HepG2 (cell line): ENCODE results near the gene EGFR. TPM values are rescaled to one million over a fixed set of nuclear protein-coding genes. Genes with fewer than 3 reads are reported as not detected.

Experiments
- ARNT ChIP-seq: fragments of 450-650 bp; IDR thresholded peaks from 2 replicates; pipeline ENCODE4 v1.6.1; 2017
- DMAP1 ChIP-seq: IDR thresholded peaks from 2 replicates; pipeline ENCODE4 v1.6.1; 2016
- FOXA1 ChIP-seq, 2 experiments: fragments of 450-650 bp in 1 of 2; sonication (generic) in 1 of 2; formaldehyde crosslinking in 1 of 2; IDR thresholded peaks; 2 replicates each; pipeline versions ENCODE4 v1.4.0 to v1.6.1; 2016 to 2020; ENCODE audit warnings: missing genetic modification reagents in 1 of 2
- FOXC1 ChIP-seq: sonication (generic); formaldehyde crosslinking; IDR thresholded peaks from 2 replicates; pipeline ENCODE4 v1.8.0; 2022; ENCODE audit warnings: mild to moderate bottlenecking, missing genetic modification reagents, borderline replicate concordance
- HOXA7 ChIP-seq: sonication (generic); formaldehyde crosslinking; IDR thresholded peaks from 2 replicates; pipeline ENCODE4 v1.8.1; 2022; ENCODE audit warnings: mild to moderate bottlenecking, missing genetic modification reagents, moderate library complexity
- KLF16 ChIP-seq, 2 experiments: sonication (generic) in 1 of 2; formaldehyde crosslinking in 1 of 2; IDR thresholded peaks; 2 replicates each; pipeline versions ENCODE4 v1.6.1 to v1.8.0; 2016 to 2023; ENCODE audit warnings: missing genetic modification reagents in 2 of 2, missing compliant biosample characterization in 1 of 2
- MXD1 ChIP-seq: sonication (generic); formaldehyde crosslinking; IDR thresholded peaks from 2 replicates; pipeline ENCODE4 v1.4.0; 2020; ENCODE audit warnings: mild to moderate bottlenecking, missing genetic modification reagents
- PRDM4 ChIP-seq: sonication (generic); formaldehyde crosslinking; IDR thresholded peaks from 2 replicates; pipeline ENCODE4 v1.9.0; 2021; ENCODE audit warnings: missing genetic modification reagents, borderline replicate concordance
- PTBP1 ChIP-seq: fragments of 200-400 bp; formaldehyde crosslinking; IDR thresholded peaks from 2 replicates; pipeline ENCODE4 v1.6.1; 2018; ENCODE audit warnings: low read length, low read depth; ENCODE audit not compliant: poor library complexity, severe bottlenecking
- RFXANK ChIP-seq: IDR thresholded peaks from 2 replicates; pipeline ENCODE4 v1.6.1; 2016
- STAG1 ChIP-seq: sonication (generic); formaldehyde crosslinking; IDR thresholded peaks from 2 replicates; pipeline ENCODE4 v1.4.0; 2020; ENCODE audit warnings: missing genetic modification reagents
- TBX2 ChIP-seq: sonication (generic); formaldehyde crosslinking; IDR thresholded peaks from 2 replicates; pipeline ENCODE4 v1.5.0; 2020; ENCODE audit warnings: missing genetic modification reagents, mild to moderate bottlenecking, borderline replicate concordance
- TFAP4 ChIP-seq: sonication (generic); IDR thresholded peaks from 2 replicates; pipeline ENCODE4 v1.6.1; 2016; ENCODE audit warnings: low read depth, borderline replicate concordance
- ZBTB1 ChIP-seq: sonication (generic); formaldehyde crosslinking; IDR thresholded peaks from 2 replicates; pipeline ENCODE4 v1.4.0; 2020; ENCODE audit warnings: missing genetic modification reagents, borderline replicate concordance
- ZNF274 ChIP-seq: sonication (generic); formaldehyde crosslinking; IDR thresholded peaks from 2 replicates; pipeline ENCODE4 v1.5.1; 2020; ENCODE audit warnings: mild to moderate bottlenecking, missing genetic modification reagents
- ZNF282 ChIP-seq: fragments of 450-650 bp; IDR thresholded peaks from 2 replicates; pipeline ENCODE4 v1.6.1; 2018; ENCODE audit not compliant: partially characterized antibody
- ZNF589 ChIP-seq: sonication (generic); formaldehyde crosslinking; conservative IDR thresholded peaks from 2 replicates; pipeline ENCODE4 v1.8.0; 2022; ENCODE audit warnings: mild to moderate bottlenecking, moderate library complexity, missing genetic modification reagents
- ZNF710 ChIP-seq: sonication (generic); formaldehyde crosslinking; IDR thresholded peaks from 2 replicates; pipeline ENCODE4 v1.5.0; 2020; ENCODE audit warnings: mild to moderate bottlenecking, missing genetic modification reagents, borderline replicate concordance
- ZNF770 ChIP-seq: sonication (generic); formaldehyde crosslinking; IDR thresholded peaks from 2 replicates; pipeline ENCODE4 v1.5.0; 2020; ENCODE audit warnings: mild to moderate bottlenecking, missing genetic modification reagents
- polyA plus RNA-seq, 8 experiments: library from polyadenylated mRNA; depleted of rRNA in 3 of 8; stranded (reverse) in 7 of 8; unstranded in 1 of 8; fragments of >200 nt; fragmentation: Illumina TruSeq in 4 of 8; extraction: Trizol in 4 of 8; gene quantifications; 2 replicates each; pipeline versions ENCODE4 v1.2.1 to v1.2.3, GENCODE V29; 2011 to 2016; ENCODE audit warnings: low read depth in 4 of 8, missing spikeins in 1 of 8, mixed read lengths in 1 of 8; ENCODE audit not compliant: insufficient read depth in 1 of 8
- total RNA-seq, 5 experiments: library from RNA; depleted of rRNA; stranded (reverse); fragments of >200 nt; fragmentation: Illumina TruSeq; extraction: Trizol; gene quantifications; 2 replicates each; pipeline ENCODE4 v1.2.3, GENCODE V29; 2016; ENCODE audit warnings: low read depth in 1 of 5

Gene EGFR
- total and polyA plus RNA-seq, 2 of the 13 experiments (the other 11 are each of a cell fraction or from before 2014, with no cell fraction given) = 7.0 to 10.0 TPM

- TF ChIP-seq KLF16 (CRISPR knock-in tag; IDR thresholded peaks at IDR 0.05) (no peak), STAG1 (CRISPR knock-in tag) (no peak), ZNF710 (peak; percentile 14; the same call in 1 of the 2 replicates), PTBP1 (no peak), ARNT (no peak), ZBTB1 (CRISPR knock-in tag) (no peak), TBX2 (CRISPR knock-in tag) (peak; percentile 78), PRDM4 (CRISPR knock-in tag) (no peak), ZNF274 (CRISPR knock-in tag) (0 out of 2 replicates have a peak, but pooled peaks have one; percentile 50), ZNF770 (CRISPR knock-in tag) (peak; percentile 50; the same call in 1 of the 2 replicates), ZNF589 (CRISPR knock-in tag) (no peak), MXD1 (CRISPR knock-in tag) (0 out of 2 replicates have a peak, but pooled peaks have one; percentile 47), TFAP4 (no peak), FOXA1 (IDR thresholded peaks at IDR 0.05) (no peak), FOXA1 (CRISPR knock-in tag; IDR thresholded peaks at IDR 0.05) (peak; percentile 50; the same call in 1 of the 2 replicates), HOXA7 (no peak), ZNF282 (no peak), DMAP1 (0 out of 2 replicates have a peak, but pooled peaks have one; percentile 48), RFXANK (CRISPR knock-in tag) (no peak), FOXC1 (CRISPR knock-in tag) (no peak)
Measured at GRCh38 chr7:55077561-55078410, 59.0 kb downstream of the EGFR start (continued).
